ENCODE results near the gene SLC27A1.

The SLC27A1 gene

DNA sequence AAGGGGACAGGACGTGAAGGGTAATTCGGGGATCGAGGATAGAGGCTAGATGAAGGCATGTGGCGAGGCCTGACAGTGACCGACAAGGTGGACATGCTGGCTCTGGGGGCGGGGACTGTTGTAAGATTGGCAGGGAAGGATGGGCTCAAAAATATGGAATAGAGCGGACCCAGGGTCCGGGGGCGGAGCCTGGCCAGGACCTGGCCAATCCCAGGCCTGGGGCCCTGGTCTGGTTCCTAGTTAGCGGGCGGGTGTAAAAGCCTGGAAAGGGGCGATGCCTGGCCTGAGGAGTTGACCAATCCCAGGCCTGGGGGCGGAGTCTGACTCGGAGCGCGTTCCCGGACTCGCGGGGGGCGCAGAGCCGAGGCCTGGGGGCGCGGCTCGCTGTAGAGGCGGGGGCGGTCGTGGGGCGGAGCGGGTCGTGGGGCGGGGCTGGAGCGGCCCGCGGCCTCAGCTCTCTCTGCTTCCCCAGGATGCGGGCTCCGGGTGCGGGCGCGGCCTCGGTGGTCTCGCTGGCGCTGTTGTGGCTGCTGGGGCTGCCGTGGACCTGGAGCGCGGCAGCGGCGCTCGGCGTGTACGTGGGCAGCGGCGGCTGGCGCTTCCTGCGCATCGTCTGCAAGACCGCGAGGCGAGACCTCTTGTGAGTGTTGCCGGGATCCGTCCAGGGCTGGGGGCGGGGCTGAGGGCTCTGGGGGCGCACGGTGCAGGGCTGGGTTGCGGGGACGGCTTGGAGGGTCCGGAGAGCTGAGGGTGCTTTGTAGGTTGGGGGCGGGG lies at the start of gene SLC27A1:
TSS of gene SLC27A1 (plus strand) at position 457 of the 774 bp plus-strand sequence. CDS start at position 474, 17 bp downstream.
- DNase-seq = peak; percentile 94

DNA sequence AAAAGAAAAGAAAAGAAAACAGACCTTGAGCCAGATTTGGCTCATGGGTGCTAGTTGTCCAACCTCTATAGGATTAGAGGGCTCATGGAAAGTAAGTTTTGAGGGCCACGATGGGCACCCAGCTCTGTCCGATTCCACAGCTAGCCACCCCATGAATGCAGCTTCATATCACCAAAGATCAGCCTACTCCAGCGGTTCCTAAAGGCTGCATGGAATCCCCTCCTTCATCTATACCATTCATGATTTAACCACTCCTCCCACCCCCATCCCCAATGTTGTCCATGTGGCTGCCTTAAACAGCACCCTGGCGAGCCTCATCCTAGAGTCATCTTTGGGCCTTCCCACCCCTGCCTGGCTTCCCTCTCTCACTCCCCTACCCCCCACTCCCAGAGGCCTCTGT lies 48.4 kb upstream of the SLC27A1 start:
- DNase-seq = no peak

DNA sequence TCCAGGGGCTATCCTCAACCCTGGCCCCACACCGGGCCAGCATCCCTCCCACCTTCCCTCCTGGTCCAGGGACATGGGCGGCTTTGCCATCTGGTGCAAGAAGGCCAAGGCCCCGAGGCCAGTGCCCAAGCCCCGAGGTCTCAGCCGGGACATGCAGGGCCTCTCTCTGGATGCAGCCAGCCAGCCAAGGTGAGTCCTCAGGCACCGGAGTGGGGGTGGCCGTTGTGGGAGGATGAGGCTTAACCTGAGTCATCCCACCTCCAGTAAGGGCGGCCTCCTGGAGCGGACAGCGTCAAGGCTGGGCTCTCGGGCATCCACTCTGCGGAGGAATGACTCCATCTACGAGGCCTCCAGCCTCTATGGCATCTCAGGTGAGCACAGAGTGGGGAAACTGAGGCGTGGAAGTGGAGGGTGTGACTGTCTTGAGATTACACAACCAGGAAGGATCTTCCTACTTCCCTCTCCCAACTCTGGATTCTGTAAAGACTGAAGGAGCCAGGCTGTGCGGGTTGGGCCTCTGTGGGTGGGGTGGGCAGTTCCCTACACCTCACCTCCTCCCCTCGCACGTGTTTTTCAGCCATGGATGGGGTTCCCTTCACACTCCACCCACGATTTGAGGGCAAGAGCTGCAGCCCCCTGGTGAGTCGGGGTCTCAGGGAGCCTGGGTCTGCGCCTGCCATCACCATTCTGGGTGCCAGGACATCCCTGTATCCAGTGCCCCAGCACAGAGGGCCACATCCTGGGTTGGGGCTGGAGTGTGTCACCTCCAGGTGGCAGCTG lies 46.7 kb upstream of the SLC27A1 start:
- DNase-seq = no peak

DNA sequence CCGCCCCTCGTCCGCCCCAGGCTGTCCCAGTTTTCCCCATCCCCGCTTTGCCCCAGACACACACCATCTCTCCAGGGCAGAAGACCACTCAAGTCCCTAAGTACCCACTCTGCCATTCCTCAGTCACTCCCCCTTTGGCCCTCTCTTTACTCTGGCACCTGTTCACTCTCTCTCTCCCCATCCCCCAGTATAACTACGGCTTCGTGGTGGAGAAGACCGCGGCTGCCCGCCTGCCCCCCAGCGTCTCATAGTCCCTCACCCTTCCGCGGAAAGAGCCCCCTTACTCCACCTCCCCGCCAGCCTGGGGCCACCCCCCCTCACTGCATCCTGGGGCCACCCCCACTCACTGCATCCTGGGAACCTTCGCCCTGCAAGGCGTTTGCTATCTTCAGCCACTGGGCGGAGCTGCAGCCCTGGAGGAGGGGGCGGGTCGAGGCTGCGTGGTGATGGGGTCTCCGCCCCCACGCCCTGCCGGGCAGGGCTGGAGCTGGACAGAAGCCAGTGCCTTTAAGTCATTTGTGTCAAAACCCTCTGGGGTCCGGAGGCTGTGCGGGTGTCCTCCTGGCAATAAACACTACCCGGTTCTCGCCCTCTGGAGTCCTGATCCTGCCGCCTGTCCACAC lies 45.5 kb upstream of the SLC27A1 start:
- peak; percentile 35 for DNase-seq

DNA sequence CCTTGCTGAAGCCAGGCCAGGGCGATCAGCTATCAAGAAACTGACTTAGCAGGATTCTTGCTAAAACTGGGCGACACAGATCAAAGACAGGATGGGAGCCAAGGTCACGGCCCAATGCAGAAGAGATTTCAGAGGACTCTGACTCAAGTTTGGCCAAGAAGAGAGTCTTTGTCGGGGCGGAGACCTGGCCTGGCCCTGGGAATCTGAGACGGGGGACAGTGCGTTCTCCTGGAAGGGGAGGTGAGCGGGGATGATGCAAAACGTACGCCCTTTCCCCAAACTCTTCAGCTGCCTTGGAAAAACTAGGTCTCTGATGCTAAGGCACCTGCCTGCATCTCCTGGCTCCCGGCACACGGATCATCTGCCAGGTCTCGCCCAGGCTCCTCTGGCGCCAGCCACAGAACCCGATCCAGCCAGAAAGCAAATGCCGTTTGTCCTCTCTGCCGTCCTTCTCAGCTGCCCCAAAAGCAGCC lies 40.6 kb upstream of the SLC27A1 start:
- DNase-seq = no peak

DNA sequence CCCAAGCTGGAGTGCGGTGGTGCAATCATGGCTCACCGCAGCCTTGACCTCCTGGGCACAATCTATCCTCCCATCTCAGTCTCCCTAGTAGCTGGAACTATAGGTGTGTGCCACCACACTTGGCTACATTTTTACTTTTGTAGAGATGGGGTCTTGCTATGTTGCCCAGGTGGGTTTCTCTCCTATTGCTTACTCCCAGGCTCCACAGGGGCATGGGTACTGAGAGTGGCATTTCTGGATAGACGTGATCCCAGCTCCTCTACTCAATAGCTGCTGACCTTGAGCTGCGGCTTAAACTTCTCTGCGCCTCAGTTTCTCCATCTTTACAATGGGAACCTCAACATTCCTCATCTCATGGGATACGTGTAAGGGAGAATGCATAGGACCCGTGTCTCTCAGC lies 38.9 kb upstream of the SLC27A1 start:
- no peak for DNase-seq

DNA sequence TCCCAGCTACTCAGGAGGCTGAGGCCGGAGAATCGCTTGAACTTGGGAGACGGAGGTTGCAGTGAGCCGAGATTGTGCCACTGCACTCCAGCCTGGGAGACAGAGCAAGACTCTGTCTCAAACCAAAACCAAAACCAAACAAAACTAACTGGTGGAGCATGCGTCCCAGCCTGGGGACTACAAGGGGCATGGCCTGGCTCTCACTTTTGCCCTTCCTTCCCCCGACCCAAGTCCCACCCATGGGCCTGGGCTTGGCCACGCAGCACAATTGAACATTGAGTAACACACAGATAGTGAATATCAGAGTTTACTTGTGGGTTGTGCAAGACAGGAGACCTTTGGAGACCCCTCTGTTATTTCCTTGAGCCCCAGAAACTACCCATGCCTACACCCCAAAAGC lies 35.1 kb upstream of the SLC27A1 start:
- no peak for DNase-seq

DNA sequence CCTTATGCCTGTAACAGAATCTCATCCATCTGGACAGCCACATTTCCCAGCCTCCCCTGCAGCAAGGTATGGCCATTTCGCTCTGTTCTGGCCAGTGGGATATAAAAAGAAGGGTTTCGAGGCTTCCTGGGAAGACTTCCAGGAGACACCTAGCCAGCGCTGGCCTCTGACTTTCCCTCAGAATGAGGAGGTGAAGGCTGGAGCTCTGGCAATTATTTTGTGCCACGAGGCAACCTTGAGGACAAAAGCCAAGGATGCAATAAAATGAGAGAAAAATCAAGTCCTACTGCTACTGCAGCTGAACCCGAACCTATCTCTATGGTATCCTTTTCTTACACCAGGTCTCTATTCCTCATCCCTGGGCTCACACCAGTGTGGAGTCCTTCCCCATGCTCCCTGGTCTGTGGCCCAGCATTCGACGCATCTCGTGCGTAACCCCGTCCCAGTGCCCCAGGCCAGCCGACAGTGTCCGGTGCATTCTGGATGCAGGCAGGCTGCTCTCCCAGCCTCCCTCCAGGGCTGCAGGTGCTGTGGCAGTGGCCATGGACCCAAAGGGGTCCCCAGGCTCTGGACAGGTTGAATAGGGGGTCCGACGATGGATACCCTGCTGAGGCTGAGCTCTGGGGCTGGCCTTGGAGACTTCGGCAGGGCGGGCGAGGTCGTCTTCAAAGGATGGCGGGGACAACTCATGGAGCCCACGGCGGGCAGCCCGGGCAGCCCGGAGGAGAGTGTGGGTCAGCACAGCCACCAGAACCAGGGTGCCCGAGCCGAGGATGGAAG lies 34.0 kb upstream of the SLC27A1 start:
- DNase-seq = no peak

DNA sequence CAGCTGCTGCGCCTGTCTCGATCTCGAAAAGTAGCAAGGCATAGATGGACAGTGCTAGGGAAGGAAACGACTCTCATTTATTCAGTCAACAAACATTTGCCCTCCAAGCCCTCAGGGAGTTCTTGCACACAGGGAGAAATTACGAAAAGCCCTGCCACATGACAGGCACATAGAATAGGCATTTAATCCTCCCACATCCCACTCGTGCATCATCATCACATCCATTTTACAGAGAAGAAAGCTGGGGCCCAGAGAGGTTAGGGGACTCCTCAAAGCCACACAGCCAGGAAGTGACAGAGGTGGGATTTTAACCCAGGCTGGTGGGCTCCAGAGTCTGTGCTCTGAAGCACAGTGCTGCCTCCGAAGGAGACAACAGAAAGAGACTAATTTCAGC lies 33.5 kb upstream of the SLC27A1 start:
- DNase-seq = no peak

DNA sequence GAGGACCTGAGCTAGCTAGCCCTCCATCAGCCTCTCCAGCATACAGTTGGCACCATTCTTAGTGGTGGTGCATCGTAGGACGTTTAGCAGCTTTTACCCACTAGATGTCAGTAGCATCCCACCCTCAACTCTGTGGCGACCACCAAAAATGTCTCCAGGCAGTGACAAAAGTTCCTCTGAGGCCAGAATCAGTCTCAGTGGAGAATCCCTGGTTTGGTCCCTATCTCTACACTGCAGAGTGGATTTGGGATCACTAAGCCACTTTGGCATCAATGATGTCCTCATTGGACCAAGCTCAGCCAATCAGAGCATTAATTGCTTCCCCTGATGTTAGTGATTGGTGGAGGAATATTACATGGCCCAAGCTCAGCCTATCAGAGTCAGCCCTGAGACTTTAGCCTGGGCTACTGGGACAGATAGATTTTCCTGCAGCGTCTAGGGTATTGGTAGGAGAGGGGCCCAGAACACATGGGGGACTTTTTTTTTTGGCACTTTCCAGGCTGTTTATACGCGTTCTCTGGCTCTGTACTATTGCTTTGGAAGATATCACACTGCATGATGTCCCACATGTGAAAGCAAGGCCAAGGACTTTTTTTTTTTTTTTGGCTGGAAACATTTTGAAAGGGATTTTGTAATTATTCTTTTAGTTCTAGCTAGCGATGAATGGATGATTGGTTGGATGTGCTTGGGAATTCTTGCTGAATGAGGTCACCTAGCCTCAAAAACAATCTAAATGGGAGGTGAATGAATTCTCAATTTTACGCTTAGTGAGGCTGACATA lies 28.9 kb upstream of the SLC27A1 start:
- peak; percentile 29 for DNase-seq

DNA sequence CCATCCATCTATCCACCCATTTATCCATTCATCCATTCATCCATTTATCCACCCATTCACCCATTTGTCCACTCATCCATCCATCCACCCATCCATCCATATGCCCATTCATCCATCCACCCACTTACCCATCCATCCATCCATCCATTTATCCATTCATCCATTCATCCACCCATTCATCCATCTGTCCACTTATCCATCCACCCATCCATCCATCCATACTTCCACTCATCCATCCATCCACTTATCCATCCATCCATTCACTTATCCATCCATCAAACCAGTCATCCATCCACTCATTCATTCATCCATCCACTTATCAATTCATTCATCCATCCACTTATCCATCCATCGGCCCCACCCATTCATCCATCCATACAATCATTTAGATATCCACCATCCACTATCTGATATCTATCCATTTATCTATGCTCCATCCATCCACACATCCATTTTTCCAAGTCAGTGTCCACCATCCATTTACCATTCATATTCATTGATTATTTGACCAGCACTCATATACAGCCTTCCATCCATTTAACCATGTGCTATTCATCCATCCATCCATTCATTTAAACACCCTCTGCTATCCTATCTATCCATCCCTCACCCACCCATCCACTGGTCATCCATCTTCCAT lies 24.7 kb upstream of the SLC27A1 start:
- DNase-seq = no peak

DNA sequence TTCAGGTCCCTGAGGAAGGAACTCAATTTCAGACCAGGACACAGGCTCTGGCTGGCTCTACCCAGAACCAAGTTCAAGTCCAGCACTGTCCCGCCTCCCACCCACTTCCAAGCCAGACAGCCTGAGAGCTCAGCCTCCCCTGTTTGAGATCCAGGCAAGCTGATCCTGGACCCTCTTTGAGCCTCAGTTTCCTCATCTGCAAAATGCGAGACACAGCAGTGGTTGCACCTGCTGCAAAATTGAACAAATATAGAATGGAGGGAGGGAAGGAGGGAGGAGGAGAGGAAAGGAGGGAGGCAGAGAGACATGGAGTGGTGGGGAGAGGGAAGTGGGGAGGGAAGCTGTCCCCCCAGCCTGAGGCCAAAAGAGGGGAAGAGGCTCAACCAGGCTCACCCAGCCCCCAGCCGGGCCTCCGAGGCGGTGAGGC lies 22.6 kb upstream of the SLC27A1 start:
- no peak for DNase-seq

DNA sequence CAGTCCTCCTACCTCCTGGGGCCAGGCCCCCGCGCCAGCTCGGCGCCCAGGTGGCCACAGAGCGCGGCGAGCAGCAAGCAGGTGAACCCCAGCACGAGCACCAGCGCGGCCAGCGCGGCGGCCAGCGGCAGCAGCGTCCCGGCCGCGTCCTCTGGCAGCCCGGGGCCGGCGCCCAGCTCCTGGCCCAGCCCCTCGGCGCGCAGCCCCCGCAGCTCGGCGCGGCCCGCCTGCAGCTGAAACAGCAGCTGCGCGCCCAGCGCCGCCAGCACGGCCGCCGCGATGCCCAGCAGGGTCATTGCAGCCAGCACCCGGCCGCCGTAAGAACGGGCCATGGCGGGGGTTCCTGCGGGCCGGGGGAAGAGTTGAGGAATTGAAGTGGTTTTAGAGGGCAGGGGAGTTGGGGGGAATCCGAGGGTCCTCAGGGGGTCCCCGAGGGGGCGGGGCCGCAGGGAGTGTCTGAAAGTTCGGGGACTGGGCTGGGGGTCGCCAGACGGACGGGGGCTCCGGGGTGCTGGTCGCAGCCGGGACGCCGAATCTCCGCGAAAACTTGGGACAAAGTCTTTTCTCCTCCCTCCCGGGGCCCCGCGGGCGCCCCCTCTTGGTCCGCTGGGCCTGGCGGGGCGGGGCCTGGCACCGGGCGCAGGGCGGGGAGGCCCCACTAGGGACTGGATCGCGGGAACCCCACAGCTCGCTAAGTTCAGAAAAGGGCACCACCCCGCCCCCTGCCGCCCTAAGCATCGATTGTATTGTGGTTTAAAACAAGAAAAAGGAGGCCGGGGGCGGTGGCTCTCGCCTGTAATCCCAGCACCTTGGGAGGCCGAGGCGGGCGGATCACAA lies 22.0 kb upstream of the SLC27A1 start, which contains the start of gene TMEM221:
TSS of gene TMEM221 (minus strand) at position 538 of the 837 bp plus-strand sequence. CDS start at position 332, 206 bp downstream.
- DNase-seq = peak; percentile 46

DNA sequence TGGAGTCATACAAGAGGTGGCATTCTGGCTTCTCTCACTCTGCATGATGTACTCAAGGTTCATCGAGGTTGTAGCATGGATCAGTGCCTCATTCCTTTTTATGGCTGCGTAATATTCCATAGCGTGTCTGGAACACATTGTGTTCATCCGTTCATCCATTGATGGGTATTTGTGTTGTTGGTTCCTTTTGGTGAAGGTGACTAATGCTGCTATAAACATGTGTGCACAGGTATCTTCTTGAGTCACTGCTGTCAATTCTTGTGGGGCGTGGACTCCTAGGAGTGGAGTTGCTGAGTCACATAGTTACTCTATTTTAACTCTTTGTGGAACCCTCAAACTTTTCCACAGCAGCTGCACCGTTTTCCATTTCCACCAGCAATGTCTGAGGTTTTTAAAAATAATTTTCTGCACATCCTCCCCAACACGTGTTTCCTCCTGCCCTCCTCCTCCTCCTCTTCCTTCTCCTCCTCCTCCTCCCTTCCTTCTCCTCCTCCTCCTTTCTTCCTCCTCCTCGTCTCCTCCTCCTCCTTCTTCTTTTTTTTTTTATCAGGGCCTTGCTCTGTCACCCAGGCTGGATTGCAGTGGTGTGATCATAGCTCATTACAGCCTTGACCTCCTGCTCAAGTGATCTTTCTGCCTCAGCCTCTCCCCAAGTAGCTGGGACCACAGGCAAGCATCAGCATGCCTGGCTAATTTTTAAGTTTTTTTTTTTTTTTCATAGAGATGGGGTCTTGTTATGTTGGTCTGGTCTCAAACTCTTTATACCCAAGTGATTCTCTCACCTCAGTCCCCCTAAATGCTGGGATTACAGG lies 19.9 kb upstream of the SLC27A1 start:
- DNase-seq = peak; percentile 63

DNA sequence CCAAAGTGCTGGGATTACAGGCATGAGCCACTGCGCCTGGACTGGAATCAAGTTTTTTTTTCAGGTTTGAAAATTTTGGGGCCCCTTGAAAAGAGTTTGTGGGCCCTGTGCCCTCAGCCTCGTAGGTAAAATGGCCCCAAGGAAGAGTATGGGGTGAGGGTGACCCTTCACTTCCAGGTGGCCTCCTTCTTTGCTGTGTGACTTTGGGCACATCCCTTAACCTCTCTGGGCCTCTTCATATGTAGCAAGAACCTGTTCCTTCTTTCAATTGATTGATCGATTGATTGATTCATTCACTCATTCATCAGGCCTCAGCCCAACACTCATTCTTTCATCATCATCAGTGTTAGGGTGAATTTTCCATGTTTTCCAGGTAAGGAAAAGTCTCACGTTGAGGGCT lies 18.5 kb upstream of the SLC27A1 start:
- no peak for DNase-seq

DNA sequence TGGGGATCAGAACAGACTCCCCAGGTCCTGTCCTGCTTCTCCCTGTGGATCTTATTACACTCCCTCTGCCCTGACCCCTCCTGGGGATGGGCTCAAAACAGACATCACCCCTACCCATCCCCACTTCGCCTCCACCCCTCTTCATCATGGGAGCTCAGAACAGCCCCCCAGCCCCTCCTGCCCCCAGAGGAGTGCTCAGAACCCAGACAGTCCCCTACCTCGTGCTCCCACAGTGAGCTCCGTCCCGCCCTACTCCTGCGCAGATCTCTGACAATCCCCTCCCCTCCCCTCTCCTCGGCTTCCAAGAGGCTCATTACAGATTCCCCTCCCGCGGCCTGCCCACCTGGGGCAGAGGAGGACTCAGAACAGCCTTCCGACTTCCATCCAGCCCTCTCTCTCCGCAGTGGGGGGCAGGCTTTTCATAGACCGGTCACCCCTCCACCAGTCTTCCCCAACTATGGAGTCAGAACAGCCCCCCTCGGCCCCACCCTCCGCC lies 15.7 kb upstream of the SLC27A1 start:
- no peak for DNase-seq

DNA sequence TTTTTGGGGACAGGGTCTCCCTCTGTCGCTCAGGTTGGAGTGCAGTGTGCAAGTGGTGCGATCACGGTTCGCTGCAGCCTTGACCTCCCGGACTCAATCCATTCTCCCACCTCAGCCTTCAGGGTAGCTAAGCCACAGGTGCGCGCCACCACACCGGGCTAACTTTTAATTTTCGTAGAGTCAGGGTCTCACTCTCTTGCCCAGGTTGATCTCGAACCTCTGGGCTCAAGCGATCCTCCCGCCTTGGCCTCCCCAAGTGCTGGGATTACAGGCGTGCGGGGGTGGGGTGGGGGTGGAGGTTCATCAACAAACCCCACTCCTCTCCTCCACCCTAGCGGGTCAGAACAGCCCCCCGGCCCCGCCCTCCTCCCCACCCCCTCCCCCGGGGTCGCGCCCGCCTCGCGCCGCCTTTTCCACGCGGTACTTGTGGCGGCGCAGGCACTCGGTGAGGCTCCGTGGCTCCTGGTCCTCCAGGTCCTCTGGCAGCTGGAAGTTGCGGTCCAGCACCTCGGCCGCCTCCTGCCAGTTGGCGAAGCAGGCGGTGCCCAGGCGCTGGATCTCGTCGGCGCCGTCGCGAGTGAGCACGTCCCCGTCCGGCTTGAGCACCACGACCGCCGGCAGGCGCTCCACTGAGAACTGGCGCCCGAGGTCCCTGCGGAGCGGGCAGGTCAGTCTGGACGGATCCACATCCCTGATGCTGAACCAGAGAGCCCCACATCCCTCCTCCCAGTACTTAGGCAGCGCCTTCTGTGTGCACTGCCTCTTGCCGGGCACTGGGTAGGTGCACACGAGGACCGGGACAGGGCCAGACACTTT lies 14.8 kb upstream of the SLC27A1 start:
- no peak for DNase-seq

DNA sequence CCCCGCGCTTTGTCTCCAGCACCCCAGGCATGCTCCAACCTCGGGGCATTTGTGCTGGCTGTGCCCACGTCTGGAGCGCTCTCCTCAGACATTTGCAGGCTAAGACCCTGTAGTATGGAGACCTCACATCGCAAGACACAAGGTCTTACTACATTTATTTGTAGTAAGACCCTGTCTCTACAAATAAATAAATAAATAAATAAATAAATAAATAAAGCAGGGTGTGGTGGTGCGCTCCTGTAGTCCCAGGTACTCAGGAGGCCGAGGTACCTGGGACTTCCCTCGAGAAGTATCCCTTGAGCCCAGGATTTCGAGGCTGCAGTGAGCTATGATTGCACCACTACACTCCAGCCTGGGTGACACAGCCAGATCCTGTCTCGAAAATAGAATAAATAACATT lies 14.2 kb upstream of the SLC27A1 start:
- DNase-seq = no peak
